ENCODE data around the gene NGDN. TPM values are rescaled to one million over a fixed set of nuclear protein-coding genes. Genes with fewer than 3 reads are reported as not detected.

Gene NGDN
- total RNA-seq, 6 donors from 2014 or later: 25.4 to 42.6 (median 35.5) TPM

DNA sequence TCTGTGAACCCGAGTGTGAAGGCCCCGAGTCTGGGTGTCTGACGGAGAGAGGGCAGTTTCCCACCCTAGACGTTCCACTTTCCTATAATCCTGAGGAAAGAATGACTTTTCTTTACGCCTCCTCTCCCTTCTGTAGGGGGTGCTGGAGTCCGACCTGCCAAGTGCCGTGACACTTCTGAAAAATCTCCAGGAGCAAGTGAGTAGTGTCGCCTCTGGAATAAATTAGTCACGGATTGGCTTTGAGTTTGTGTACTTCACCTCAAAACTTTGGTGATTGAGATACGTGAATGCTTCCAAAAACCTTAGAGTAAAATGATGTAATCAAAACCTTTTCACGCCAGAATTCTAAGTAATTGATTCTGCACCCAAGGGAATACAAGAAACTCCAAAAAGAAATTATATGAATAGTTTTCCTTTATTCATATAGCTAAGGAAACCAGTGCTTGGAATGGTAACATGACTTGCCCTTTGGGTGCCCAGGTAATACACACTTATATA, 452 bp downstream of the NGDN start:
- H3K4me1 ChIP-seq: peaks cover 7 to 10% (median 7%) of the 10 kb centered on the region in 4 donors
- no peak for TF ChIP-seq POLR2AphosphoS5 (IDR thresholded peaks at IDR 0.05)
- no peak for TF ChIP-seq EP300 (IDR thresholded peaks at IDR 0.05)
- TF ChIP-seq POLR2A (IDR thresholded peaks at IDR 0.05): no peak
- TF ChIP-seq, protein P1, sequence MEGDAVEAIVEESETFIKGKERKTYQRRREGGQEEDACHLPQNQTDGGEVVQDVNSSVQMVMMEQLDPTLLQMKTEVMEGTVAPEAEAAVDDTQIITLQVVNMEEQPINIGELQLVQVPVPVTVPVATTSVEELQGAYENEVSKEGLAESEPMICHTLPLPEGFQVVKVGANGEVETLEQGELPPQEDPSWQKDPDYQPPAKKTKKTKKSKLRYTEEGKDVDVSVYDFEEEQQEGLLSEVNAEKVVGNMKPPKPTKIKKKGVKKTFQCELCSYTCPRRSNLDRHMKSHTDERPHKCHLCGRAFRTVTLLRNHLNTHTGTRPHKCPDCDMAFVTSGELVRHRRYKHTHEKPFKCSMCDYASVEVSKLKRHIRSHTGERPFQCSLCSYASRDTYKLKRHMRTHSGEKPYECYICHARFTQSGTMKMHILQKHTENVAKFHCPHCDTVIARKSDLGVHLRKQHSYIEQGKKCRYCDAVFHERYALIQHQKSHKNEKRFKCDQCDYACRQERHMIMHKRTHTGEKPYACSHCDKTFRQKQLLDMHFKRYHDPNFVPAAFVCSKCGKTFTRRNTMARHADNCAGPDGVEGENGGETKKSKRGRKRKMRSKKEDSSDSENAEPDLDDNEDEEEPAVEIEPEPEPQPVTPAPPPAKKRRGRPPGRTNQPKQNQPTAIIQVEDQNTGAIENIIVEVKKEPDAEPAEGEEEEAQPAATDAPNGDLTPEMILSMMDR (IDR thresholded peaks at IDR 0.05): no peak
- H3K4me3 ChIP-seq: peak overlapping the region; percentile 75 to 86 (median 79)
- peaks cover 12 to 42% (median 36%) of the 10 kb centered on the region in 4 donors for H3K36me3 ChIP-seq
- DNase-seq (no peak), ATAC-seq (ENCODE audit: low FRiP score in 2 of 2) (peak; percentile 2 to 36)
- no peaks in the 10 kb centered on the region for H3K9me3 ChIP-seq
- WGBS, 2 donors: 4 to 5% methylated on average over 10 to 11 of the region's 11 CpGs
- peak overlapping the region; percentile 78 to 85 (median 84) for H3K27ac ChIP-seq
- H3K27me3 ChIP-seq: no peaks in the 10 kb centered on the region

DNA sequence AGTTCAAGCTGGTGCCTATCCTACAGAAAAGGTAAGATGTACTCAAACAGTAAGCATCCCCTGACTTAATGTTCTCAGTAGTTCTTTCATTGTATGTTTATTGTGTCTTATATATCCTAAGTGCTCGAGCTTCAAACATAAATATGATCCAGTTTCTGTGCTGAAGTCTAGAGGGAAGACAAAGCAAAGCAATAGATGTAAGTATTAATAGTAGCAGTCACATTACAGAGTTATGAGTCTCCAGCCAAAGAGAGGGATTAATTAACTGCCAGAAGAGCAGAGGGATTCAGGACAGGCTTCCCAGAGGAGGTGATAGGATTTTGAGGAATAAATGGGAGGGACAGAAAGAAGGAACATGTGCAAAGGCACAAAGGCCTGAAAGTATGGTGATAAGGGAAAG, 1.4 kb downstream of the NGDN start:
- no peaks in the 10 kb centered on the region for H3K9me3 ChIP-seq
- no peak overlapping the region for H3K4me3 ChIP-seq
- ATAC-seq (ENCODE audit: low FRiP score in 2 of 2) (no peak), DNase-seq (no peak)
- WGBS, 2 donors: 95 to 97% methylated on average over 1 of the region's 1 CpG
- peaks cover 22 to 52% (median 46%) of the 10 kb centered on the region in 4 donors for H3K36me3 ChIP-seq
- TF ChIP-seq POLR2A (IDR thresholded peaks at IDR 0.05) (no peak), EP300 (IDR thresholded peaks at IDR 0.05) (no peak)
- TF ChIP-seq, protein P1 (IDR thresholded peaks at IDR 0.05): no peak
- no peak overlapping the region for H3K27ac ChIP-seq
- no peaks in the 10 kb centered on the region for H3K27me3 ChIP-seq
- H3K4me1 ChIP-seq: peaks cover 7 to 10% (median 7%) of the 10 kb centered on the region in 4 donors

DNA sequence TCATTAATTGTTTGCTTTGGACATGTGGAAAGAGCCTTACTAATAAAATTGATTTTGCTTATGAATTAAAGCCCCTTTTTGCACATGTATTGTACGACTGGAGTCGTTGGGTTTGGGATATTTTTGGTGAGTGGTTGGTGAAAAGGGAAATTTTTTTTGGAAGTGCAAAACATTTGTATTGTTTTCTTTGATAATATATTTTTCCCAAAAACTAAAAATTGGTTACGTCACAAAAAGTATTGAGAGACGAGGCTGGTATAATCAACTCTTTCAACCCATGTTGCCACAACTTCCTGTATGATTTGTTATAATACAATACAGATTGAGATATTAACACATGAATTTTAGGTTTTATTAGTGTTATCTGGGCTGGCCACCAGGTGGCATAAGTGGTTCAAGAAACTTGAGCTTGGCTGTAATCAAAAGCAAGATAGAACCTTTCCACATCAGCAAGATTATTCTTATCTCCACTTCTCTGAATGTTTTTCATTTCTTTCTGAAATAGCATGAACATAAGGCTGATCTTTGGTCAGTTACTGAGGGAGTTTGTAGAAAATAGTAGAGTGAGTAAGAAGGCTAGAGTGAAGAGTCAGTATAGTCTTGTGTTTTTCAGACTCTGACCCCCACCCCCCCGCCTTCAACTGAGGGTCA, 8.7 kb downstream of the NGDN start:
- H3K27me3 ChIP-seq: no peaks in the 10 kb centered on the region
- H3K36me3 ChIP-seq: peaks cover 37 to 85% (median 52%) of the 10 kb centered on the region in 4 donors
- H3K27ac ChIP-seq: no peak overlapping the region
- TF ChIP-seq POLR2A (IDR thresholded peaks at IDR 0.05) (no peak), POLR2AphosphoS5 (IDR thresholded peaks at IDR 0.05) (no peak), EP300 (IDR thresholded peaks at IDR 0.05) (no peak)
- TF ChIP-seq, protein P1 (IDR thresholded peaks at IDR 0.05): peak; percentile 51 to 75 (median 66)
- 29 to 33% methylated on average over 5 of the region's 5 CpGs for WGBS, 2 donors
- no peaks in the 10 kb centered on the region for H3K4me1 ChIP-seq
- no peaks in the 10 kb centered on the region for H3K9me3 ChIP-seq
- no peak overlapping the region for H3K4me3 ChIP-seq
- peak in 1 of 2 donors; percentile 79 for ATAC-seq (ENCODE audit: low FRiP score in 2 of 2)
- DNase-seq: peak in 1 of 2 donors; percentile 46

DNA sequence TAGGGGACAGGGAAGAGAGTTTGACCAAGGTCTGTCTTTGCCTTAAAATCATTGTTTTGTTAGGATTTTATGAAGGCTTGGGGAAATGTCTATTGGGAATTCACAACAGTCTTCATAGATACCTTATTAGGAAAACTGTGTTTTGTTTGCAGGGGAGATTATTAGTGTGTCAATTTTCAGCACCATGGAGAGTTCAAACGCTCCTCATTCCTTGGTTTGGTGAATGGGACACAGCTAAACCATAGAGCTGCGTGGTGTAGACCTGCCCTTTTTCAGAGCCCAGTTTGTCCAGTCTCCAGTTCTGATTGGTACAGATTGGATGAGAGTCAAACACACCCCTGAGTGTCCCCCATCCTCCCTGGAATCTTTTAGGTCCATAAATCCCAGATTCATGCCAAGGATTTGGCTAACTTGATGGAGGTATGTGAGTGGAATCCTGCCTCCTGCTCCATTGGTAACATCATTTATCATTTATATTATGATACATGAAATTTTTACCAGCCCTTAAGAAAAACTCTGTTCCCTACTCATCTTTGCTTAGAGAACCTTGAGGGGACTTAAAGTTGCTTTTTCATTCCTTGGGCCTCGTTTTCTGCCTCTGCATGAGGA, 12.0 kb downstream of the NGDN start:
- no peaks in the 10 kb centered on the region for H3K27me3 ChIP-seq
- 75 to 86% methylated on average over 3 of the region's 3 CpGs for WGBS, 2 donors
- DNase-seq: no peak
- no peak for TF ChIP-seq POLR2A (IDR thresholded peaks at IDR 0.05)
- no peak for ATAC-seq (ENCODE audit: low FRiP score in 2 of 2)
- H3K27ac ChIP-seq: no peak overlapping the region
- peaks cover 18 to 76% (median 28%) of the 10 kb centered on the region in 4 donors for H3K36me3 ChIP-seq
- no peaks in the 10 kb centered on the region for H3K9me3 ChIP-seq
- no peaks in the 10 kb centered on the region for H3K4me1 ChIP-seq
- H3K4me3 ChIP-seq: no peak overlapping the region

DNA sequence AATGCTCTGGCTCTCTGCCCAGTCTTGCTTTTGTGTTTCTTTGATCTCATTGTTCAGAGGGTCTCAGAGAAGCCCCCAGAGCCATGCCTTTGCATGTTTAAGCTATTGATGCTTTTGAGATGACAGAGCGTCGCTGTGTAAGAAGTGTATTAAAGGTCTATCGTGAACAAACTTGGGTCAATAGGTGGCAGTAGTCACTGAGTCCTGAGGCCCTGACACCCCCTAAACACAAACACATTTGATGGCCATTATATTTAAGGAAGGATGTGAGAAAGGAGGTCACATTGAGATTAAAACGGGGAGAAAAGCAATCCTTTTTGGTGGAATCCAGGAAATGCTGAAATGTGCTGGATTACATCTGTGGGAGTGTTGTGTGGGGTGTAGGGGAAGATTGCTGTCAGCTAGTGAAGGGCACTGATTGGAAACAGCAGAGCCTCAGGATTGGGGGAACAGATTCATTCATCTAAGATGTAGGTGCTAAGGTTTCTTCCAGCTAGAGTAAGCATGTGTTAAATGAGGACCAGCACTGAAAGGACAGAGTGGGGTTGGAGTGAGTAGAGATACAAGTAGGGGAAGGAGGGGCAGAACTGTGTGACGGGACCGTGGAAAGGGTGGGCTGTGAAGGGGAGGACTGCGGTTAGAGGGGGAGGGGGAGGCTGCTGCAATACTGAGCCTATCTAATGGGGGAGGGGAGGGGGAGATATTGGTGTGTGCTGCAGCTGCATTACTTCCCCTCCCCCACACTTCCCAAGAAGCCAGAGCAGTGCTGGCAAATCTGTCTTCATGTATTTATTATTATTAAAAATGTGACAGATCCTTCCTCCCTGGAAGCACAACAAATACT, 12.7 kb downstream of the NGDN start:
- Histone ChIP-seq H3K27ac (no peak overlapping the region), H3K4me3 (no peak overlapping the region), H3K4me1 (no peaks in the 10 kb centered on the region), H3K9me3 (no peaks in the 10 kb centered on the region), H3K36me3 (peaks cover 10 to 76% (median 22%) of the 10 kb centered on the region in 4 donors), H3K27me3 (no peaks in the 10 kb centered on the region)
- DNase-seq: no peak
- TF ChIP-seq POLR2A (IDR thresholded peaks at IDR 0.05): no peak
- TF ChIP-seq, protein P1 (IDR thresholded peaks at IDR 0.05): no peak
- TF ChIP-seq EP300 (IDR thresholded peaks at IDR 0.05): no peak
- TF ChIP-seq POLR2AphosphoS5 (IDR thresholded peaks at IDR 0.05): no peak
- ATAC-seq (ENCODE audit: low FRiP score in 2 of 2): no peak
- 68 to 71% methylated on average over 7 of the region's 7 CpGs for whole genome bisulfite sequencing, 2 donors
